Measurements from ENCODE around the gene IL4R. TPM values are rescaled to one million over a fixed set of nuclear protein-coding genes. Genes with fewer than 3 reads are reported as not detected.

Gene IL4R
- total and polyA plus RNA-seq, 2 of the 8 experiments (the other 6 are each of a cell fraction or from before 2014, with no cell fraction given) = 29.1 to 29.4 TPM

- TF ChIP-seq ATF2 (IDR thresholded peaks at IDR 0.05; ENCODE audit: low read length) (no peak), CTBP2 (IDR thresholded peaks at IDR 0.05; ENCODE audit: borderline replicate concordance, insufficient read depth, insufficient read length, low read length) (no peak), HDAC6 (IDR thresholded peaks at IDR 0.05; ENCODE audit: low read depth, low read length) (no peak), SUZ12 (IDR thresholded peaks at IDR 0.05; ENCODE audit: low read length) (no peak), POLR2A (IDR thresholded peaks at IDR 0.05; ENCODE audit: control extremely low read depth in 1 of 2, low read depth in 2 of 2, low read length in 2 of 2) (no peak), MAX (IDR thresholded peaks at IDR 0.05) (no peak)
Measured at GRCh38 chr16:27293343-27293742, 20.4 kb upstream of the IL4R start (continued).

All from H1 (cell line).